Activated CD8-positive, alpha-beta T cell treated with anti-CD3 and anti-CD28 coated beads, Interleukin-2, amount 10 ng/mL, durations not matched to agents 7 days and 5 days (primary cell): ENCODE data around the gene COX10. TPM values are rescaled to one million over a fixed set of nuclear protein-coding genes. Genes with fewer than 3 reads are reported as not detected.
A peak's percentile ranks its signal among the peaks of the same experiment; 100 is the strongest.

Experiments used
- ATAC-seq: fragments of 150-1000 bp; cut with Tn5 transposase; one replicate; pipeline ENCODE4 v1.10.0; 2021; ENCODE audit warnings: moderate library complexity
- CTCF ChIA-PET: fragments of 350-600 bp; sonication (Branson Sonifier 250); formaldehyde crosslinking; loops from one replicate; lab custom pipeline; 2021; ENCODE audit warnings: antibody characterized with exemption; lab: Charles Lee
- POLR2A ChIA-PET: fragments of 350-600 bp; sonication (Branson Sonifier 250); formaldehyde crosslinking; loops from one replicate; lab custom pipeline; 2021; ENCODE audit warnings: antibody characterized with exemption; lab: Charles Lee
- DNase-seq: peaks from one replicate; pipeline ENCODE4 v3.0.0-alpha.2; 2020
- H3K27ac Mint-ChIP-seq: one replicate; pipeline ENCODE4 v1.8.0; 2021; ENCODE audit warnings: mild to moderate bottlenecking, mixed read lengths
- H3K27me3 Mint-ChIP-seq: one replicate; pipeline ENCODE4 v1.8.0; 2021; ENCODE audit warnings: low read depth, mixed read lengths
- H3K36me3 Mint-ChIP-seq: one replicate; pipeline ENCODE4 v1.8.0; 2021; ENCODE audit warnings: low read depth, mixed read lengths
- H3K4me1 Mint-ChIP-seq: one replicate; pipeline ENCODE4 v1.8.0; 2021; ENCODE audit warnings: low read depth, mixed read lengths
- H3K4me3 Mint-ChIP-seq: one replicate; pipeline ENCODE4 v1.8.0; 2021; ENCODE audit warnings: mild to moderate bottlenecking, mixed read lengths
- H3K9me3 Mint-ChIP-seq: one replicate; pipeline ENCODE4 v1.8.0; 2022; ENCODE audit warnings: mixed read lengths; ENCODE audit not compliant: insufficient read depth
- total RNA-seq, 2 experiments: library from RNA; stranded (reverse); gene quantifications; one replicate each; pipeline ENCODE4 v1.2.3, GENCODE V29; 2021

Gene COX10
- total RNA-seq, 2 experiments from 2014 or later, result 23.3 to 25.4 TPM

DNA sequence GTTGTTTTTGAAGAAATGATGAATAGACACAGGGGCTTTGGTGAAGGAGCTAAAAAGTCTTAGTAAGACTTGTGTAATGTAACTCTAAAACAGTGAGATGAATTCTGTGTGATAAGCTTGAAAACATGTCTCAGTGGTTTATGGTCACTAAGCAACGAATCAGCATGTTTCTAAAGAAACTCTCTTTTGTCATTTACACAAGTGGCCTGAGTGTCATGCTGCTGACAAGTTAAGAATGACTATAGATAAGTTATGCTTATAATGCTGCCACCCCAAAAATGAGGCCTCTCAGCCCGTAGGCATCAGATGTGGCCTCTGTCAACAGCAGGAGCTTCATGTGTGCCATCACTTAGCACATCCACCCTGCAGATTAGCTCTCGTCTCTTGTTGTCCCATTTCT lies 8.7 kb downstream of the COX10 start:
- Mint-ChIP-seq H3K4me3 (no peak overlapping the region), H3K36me3 (peaks cover 55% of the 10 kb centered on the region), H3K27ac (peak overlapping the region; percentile 8), H3K9me3 (no peaks in the 10 kb centered on the region), H3K4me1 (peaks cover 14% of the 10 kb centered on the region), H3K27me3 (no peaks in the 10 kb centered on the region)
- ChIA-PET CTCF (interaction anchor here (0.6 to 0.8 kb wide), 3 partner anchors 11 to 134 kb away, joined by 3 to 4 read pairs (median 4); no protein-coding TSS in a partner anchor), POLR2A (interaction anchor here (1.2 kb wide), 1 partner anchor 223 kb away, joined by 5 read pairs; the partner anchor contains the start of gene HS3ST3B1)
- peak; percentile 36 for ATAC-seq
- no peak for DNase-seq

DNA sequence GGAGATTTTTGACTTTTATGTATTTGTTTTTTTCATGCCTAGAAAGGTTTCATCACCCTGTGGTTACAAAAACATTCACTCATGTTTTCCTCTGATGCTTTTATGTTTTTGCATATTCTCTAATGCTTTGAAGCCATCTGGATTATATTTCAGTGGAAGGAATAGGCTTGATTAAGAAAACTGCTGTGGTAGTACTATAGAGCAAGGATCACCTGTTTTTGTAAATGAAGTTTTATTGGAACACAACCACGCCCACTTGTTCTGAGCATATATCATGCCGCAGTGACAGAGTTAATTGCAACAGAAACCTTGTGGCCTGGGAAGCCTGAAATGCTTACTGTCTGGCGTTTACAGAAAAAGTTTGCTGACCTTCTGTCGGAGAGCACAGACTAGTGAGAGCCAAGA lies 11.5 kb downstream of the COX10 start:
- H3K4me3 Mint-ChIP-seq, result no peak overlapping the region
- H3K9me3 Mint-ChIP-seq, result no peaks in the 10 kb centered on the region
- H3K27ac Mint-ChIP-seq, result no peak overlapping the region
- ChIA-PET CTCF (no interaction called here), POLR2A (no interaction called here)
- H3K27me3 Mint-ChIP-seq, result no peaks in the 10 kb centered on the region
- no peak for DNase-seq
- peaks cover 49% of the 10 kb centered on the region for H3K36me3 Mint-ChIP-seq
- no peak for ATAC-seq
- H3K4me1 Mint-ChIP-seq, result peaks cover 11% of the 10 kb centered on the region

GRCh38 chr17:14082848-14083247 lies 13.5 kb downstream of the COX10 start:
- Mint-ChIP-seq H3K4me1 (peaks cover 6% of the 10 kb centered on the region), H3K4me3 (no peak overlapping the region), H3K9me3 (no peaks in the 10 kb centered on the region), H3K36me3 (peaks cover 50% of the 10 kb centered on the region), H3K27me3 (no peaks in the 10 kb centered on the region), H3K27ac (no peak overlapping the region)
- no peak for DNase-seq
- ATAC-seq, result no peak
- ChIA-PET CTCF (interaction anchor here (1.0 kb wide), 1 partner anchor 11 kb away, joined by 3 read pairs; no protein-coding TSS in a partner anchor), POLR2A (no interaction called here)

DNA sequence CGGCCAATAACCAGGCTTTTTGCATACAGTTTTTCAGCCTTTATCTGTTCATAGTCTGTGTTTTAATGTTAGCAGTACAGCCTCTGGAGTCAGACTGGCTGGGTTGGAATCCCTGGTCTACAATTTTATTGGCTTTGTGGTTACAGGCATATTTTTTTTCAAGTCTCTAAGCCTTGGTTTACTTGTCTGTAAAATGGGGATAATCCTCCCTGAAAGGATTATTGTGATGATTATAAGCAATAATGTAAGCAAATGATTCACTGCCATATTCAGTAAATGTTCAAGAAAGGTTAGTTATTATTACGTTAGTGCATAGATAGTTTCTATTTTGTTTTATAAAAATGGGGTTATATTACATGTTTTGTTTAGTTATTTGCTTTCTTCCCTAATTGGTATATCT lies 15.7 kb downstream of the COX10 start:
- CTCF ChIA-PET, result no interaction called here
- Mint-ChIP-seq H3K27ac (no peak overlapping the region), H3K27me3 (no peaks in the 10 kb centered on the region), H3K4me1 (peaks cover 7% of the 10 kb centered on the region), H3K4me3 (no peak overlapping the region), H3K9me3 (no peaks in the 10 kb centered on the region), H3K36me3 (peaks cover 46% of the 10 kb centered on the region)
- ATAC-seq (no peak), DNase-seq (no peak)
- POLR2A ChIA-PET, result no interaction called here

- DNase-seq (no peak), ATAC-seq (no peak)
- Mint-ChIP-seq H3K9me3 (no peaks in the 10 kb centered on the region), H3K36me3 (peaks cover 39% of the 10 kb centered on the region), H3K4me3 (no peak overlapping the region), H3K27ac (no peak overlapping the region), H3K27me3 (no peaks in the 10 kb centered on the region), H3K4me1 (peaks cover 7% of the 10 kb centered on the region)
- ChIA-PET CTCF (no interaction called here), POLR2A (no interaction called here)
Measured at GRCh38 chr17:14086189-14086588, 16.9 kb downstream of the COX10 start.

DNA sequence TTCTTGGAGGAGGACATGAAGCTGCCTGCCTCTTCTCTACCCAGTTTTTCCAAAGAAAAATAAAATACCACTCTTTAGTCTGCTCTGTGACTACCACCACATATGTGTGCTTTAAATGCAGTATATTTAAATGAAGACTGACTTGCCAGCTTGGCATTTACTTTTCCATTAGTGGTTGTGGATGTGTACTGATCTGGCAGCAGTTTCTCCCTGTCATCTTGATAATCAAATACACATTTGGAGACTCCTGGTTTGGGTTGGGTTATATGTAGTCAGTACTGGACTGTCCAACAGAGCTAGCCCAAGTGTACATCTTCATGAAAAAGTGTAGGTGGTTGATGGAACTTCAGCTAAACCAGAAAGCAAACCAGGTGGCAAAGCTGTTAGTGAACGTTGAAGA lies 19.9 kb downstream of the COX10 start:
- no peak for ATAC-seq
- Mint-ChIP-seq H3K27me3 (no peaks in the 10 kb centered on the region), H3K4me1 (peaks cover 14% of the 10 kb centered on the region), H3K9me3 (no peaks in the 10 kb centered on the region), H3K36me3 (peaks cover 24% of the 10 kb centered on the region), H3K27ac (no peak overlapping the region), H3K4me3 (no peak overlapping the region)
- no peak for DNase-seq
- ChIA-PET POLR2A (no interaction called here), CTCF (interaction anchor here (1.0 kb wide), 1 partner anchor 11 kb away, joined by 3 read pairs; no protein-coding TSS in a partner anchor)

- Mint-ChIP-seq H3K27me3 (no peaks in the 10 kb centered on the region), H3K9me3 (no peaks in the 10 kb centered on the region), H3K4me1 (peaks cover 16% of the 10 kb centered on the region), H3K4me3 (no peak overlapping the region), H3K27ac (no peak overlapping the region), H3K36me3 (peaks cover 30% of the 10 kb centered on the region)
- CTCF ChIA-PET, result interaction anchor here (0.8 to 1.8 kb wide), 6 partner anchors 22 to 836 kb away, joined by 3 to 4 read pairs (median 4); partner anchors contain the start of gene HS3ST3B1
- ATAC-seq (no peak), DNase-seq (no peak)
- POLR2A ChIA-PET, result interaction anchor here (0.6 to 0.8 kb wide), 2 partner anchors 10 to 847 kb away, joined by 3 to 7 read pairs; no protein-coding TSS in a partner anchor
Measured at GRCh38 chr17:14091367-14091766, 22.1 kb downstream of the COX10 start.

- no peak overlapping the region for H3K27ac Mint-ChIP-seq
- ChIA-PET CTCF (interaction anchor here (1.2 to 1.5 kb wide), 3 partner anchors 21 to 495 kb away, joined by 4 to 6 read pairs (median 4); no protein-coding TSS in a partner anchor), POLR2A (no interaction called here)
- no peaks in the 10 kb centered on the region for H3K27me3 Mint-ChIP-seq
- no peak overlapping the region for H3K4me3 Mint-ChIP-seq
- no peaks in the 10 kb centered on the region for H3K9me3 Mint-ChIP-seq
- H3K36me3 Mint-ChIP-seq, result peaks cover 20% of the 10 kb centered on the region
- ATAC-seq (no peak), DNase-seq (no peak)
- H3K4me1 Mint-ChIP-seq, result peaks cover 16% of the 10 kb centered on the region
Measured at GRCh38 chr17:14092808-14093207, 23.5 kb downstream of the COX10 start.

DNA sequence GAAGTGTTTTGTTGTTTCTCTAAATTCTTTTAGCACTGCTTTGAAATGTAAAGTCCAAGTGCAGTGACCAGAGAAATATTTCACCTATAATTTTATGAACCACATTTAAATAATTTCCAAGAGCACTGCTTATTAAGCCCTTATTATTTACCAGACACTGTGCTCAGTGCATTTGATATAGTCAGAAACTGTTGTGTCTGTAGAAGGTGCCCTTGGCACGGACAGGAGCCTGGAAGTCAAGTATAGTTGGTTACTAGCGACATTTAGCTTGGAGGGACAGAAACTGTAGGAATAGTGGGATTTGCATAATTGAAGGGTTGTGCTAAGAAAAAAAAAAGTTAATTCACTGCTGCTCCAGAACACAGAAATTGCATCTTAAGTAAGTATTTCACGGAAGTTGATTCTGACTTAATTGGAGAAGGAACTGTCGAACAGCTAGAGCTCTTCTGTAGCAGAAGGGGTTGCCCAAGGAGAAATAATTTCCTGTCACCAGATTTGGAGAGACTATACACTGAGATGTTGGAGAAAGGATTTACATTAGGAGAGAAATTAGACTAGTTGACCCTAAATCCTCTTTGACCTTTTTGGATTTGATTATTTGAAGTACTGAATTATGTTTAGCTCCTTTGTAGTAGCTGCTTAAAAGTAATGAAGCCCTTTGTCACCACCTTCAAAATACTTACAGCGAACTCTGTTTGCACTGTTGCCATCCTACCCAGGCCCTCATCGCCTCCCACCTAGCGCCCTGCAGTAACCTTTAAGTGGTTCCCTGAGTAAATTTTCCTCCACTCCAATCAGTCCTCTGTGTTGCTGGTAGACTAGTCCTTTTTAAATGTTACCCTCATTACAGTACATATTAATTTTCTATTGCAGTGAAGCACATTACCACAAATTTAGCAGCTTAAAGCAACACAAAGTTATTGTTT lies 25.6 kb downstream of the COX10 start:
- peaks cover 9% of the 10 kb centered on the region for H3K4me1 Mint-ChIP-seq
- no peaks in the 10 kb centered on the region for H3K9me3 Mint-ChIP-seq
- CTCF ChIA-PET, result no interaction called here
- H3K27me3 Mint-ChIP-seq, result no peaks in the 10 kb centered on the region
- POLR2A ChIA-PET, result no interaction called here
- peaks cover 10% of the 10 kb centered on the region for H3K36me3 Mint-ChIP-seq
- no peak overlapping the region for H3K4me3 Mint-ChIP-seq
- DNase-seq (no peak), ATAC-seq (no peak)
- no peak overlapping the region for H3K27ac Mint-ChIP-seq

DNA sequence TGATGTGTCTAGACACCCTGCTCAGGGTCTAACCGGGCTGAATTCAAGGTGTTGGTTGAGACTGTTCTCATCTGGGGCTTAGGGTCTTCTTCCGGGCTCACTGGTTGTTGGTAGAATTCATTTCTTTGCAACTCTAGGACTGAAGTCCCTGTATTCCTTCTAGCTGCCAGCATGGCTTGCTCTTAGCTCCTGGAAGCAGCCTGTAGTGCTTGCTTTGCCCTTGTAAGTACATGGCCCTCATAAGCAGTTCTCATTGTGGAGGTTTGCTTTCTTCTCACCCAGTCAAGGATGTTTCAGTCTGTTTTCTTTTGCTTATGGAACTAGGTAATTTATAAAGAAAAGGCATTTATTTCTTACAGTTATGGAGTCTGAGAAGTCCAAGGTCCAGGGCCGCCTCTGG lies 26.3 kb downstream of the COX10 start:
- DNase-seq (no peak), ATAC-seq (no peak)
- peaks cover 9% of the 10 kb centered on the region for H3K4me1 Mint-ChIP-seq
- H3K27ac Mint-ChIP-seq, result no peak overlapping the region
- no peaks in the 10 kb centered on the region for H3K9me3 Mint-ChIP-seq
- CTCF ChIA-PET, result interaction anchor here (0.9 kb wide), 1 partner anchor 12 kb away, joined by 3 read pairs; no protein-coding TSS in a partner anchor
- peaks cover 8% of the 10 kb centered on the region for H3K36me3 Mint-ChIP-seq
- no peaks in the 10 kb centered on the region for H3K27me3 Mint-ChIP-seq
- POLR2A ChIA-PET, result no interaction called here
- no peak overlapping the region for H3K4me3 Mint-ChIP-seq

DNA sequence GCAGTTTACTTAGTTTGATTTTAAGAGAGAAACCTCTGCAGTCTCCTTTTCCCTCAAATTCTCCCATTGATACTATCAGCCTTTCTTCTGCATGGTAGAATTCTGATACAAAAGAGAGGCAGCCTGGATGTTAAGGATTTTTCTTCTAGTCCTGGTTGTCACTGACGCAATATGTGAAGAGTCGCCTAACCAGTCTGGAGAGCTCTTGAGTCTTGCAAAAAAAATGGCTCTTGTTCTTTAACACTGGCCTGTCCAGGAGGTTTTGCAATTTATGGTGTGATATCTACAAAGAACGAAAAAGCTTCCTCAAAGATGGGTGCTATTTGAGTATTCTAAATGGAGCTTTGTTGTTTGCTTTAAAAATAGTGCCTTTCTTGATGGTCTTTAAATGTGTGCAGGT lies 28.9 kb downstream of the COX10 start:
- ATAC-seq (no peak), DNase-seq (no peak)
- H3K4me1 Mint-ChIP-seq, result peaks cover 2% of the 10 kb centered on the region
- H3K9me3 Mint-ChIP-seq, result no peaks in the 10 kb centered on the region
- CTCF ChIA-PET, result no interaction called here
- no peak overlapping the region for H3K4me3 Mint-ChIP-seq
- POLR2A ChIA-PET, result no interaction called here
- no peaks in the 10 kb centered on the region for H3K27me3 Mint-ChIP-seq
- peaks cover 23% of the 10 kb centered on the region for H3K36me3 Mint-ChIP-seq
- H3K27ac Mint-ChIP-seq, result no peak overlapping the region

- H3K4me1 Mint-ChIP-seq, result no peaks in the 10 kb centered on the region
- peaks cover 26% of the 10 kb centered on the region for H3K36me3 Mint-ChIP-seq
- ChIA-PET POLR2A (no interaction called here), CTCF (no interaction called here)
- no peaks in the 10 kb centered on the region for H3K27me3 Mint-ChIP-seq
- no peaks in the 10 kb centered on the region for H3K9me3 Mint-ChIP-seq
- H3K4me3 Mint-ChIP-seq, result no peak overlapping the region
- ATAC-seq (no peak), DNase-seq (no peak)
- no peak overlapping the region for H3K27ac Mint-ChIP-seq
Measured at GRCh38 chr17:14101976-14102375, 32.7 kb downstream of the COX10 start.
